GM21360 (cell line): ENCODE measurements around the gene HHLA2.

Source experiments
- ATAC-seq: cut with Tn5 transposase; IDR thresholded peaks from one replicate; pipeline ENCODE4 v1.9.1; 2021; ENCODE audit warnings: mild to moderate bottlenecking, moderate library complexity; ENCODE audit not compliant: unreplicated experiment

Gene HHLA2

DNA sequence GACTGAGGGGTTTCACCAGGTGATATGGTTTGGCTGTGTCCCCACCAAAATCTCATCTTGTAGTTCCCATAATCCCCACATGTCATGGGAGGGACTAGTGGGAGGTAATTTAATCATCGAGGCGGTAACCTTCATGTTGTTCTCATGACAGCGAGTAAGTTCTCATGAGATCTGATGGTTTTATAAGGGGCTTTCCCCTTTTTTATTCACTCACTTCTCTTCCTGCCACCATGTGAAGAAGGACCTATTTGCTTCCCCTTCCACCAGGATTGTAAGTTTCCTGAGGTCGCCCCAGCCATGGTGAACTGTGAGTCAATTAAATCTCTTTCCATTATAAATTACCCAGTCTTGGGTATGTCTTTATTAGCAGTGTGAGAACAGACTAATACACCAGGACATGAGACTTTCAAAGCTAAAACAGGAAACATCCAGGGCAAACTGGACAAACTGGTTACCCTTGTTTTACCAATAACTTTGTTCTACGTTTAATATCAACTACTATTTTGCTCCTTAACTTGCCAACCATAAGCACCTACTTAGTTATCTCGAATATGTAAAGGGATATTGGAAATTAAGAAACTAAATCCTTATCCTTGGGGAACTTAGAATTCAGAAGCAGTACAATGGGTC is 115.9 kb downstream of the HHLA2 start:
- ATAC-seq, result no peak

DNA sequence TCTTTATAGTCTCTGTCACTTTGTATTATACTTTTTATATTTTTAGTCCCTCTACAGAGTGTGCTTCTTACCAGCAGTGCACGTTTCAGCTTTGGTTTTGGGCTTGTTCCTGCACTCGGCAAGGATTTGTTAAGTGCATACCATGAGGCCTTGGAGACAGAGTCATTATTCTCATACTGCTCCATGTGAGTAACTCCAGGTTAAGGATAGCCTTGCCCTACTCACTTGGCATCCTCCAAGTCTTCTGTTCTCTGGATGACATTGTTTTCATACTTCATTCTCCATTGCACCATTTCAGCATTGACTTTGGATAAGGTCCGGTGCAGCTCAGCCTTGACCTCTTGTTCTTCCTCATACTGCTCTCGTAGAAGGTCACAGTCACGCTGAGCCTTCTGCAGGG is 117.7 kb downstream of the HHLA2 start:
- ATAC-seq, result no peak

- no peak for ATAC-seq
These were observed 119.3 kb downstream of the HHLA2 start for GRCh38 chr3:108415661-108416060.

GRCh38 chr3:108416111-108416869 is 119.9 kb downstream of the HHLA2 start:
- no peak for ATAC-seq

DNA sequence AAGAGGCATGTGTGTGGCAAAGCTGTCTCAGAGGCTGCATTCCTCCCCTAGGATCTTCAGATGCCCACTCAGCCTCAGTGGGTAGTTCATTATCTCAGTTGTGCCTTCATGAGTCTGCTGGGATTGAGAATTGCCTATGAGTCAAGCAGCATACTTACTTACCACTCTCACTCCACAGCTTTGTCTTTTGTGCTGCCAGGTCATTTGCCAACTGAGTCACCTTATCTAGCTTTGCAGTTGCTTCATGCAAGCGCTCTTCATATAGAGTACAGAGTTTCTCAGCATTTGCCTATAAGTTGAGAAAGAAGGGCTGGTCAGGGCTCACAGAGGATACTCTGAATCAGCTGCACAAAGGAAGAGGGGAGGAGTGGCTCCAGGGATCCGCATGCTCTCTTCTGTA is 124.6 kb downstream of the HHLA2 start:
- no peak for ATAC-seq
